HCT116 (cell line): ENCODE results near the gene CATSPERZ. TPM values are rescaled to one million over a fixed set of nuclear protein-coding genes. Genes with fewer than 3 reads are reported as not detected.

ENCODE experiments used
- ATAC-seq: fragments of 200-7000 bp; cut with Tn5 transposase; 2 replicates; pipeline ENCODE4 v1.9.1; 2020; ENCODE audit warnings: mild to moderate bottlenecking, moderate library complexity
- BruUV-seq: library from RNA; stranded (reverse); fragments of 400-500 nt; replicated peaks from 2 replicates; lab custom pipeline; 2021; lab: Mats Ljungman, UMichigan
- CTCF ChIA-PET: fragments of 300-600 bp; sonication (Branson Sonifier 250); formaldehyde crosslinking; loops from one replicate; lab custom pipeline; 2021; ENCODE audit warnings: antibody characterized with exemption; lab: Charles Lee
- POLR2A ChIA-PET: fragments of 300-600, 350-600 bp; sonication (Branson Sonifier 250); formaldehyde crosslinking; loops from one replicate; lab custom pipeline; 2021; ENCODE audit warnings: antibody characterized with exemption; lab: Charles Lee
- RAD21 ChIA-PET, 2 experiments: fragments of 300-600 bp; sonication (Branson Sonifier 250); formaldehyde crosslinking; loops; one replicate each; lab custom pipeline; 2023; ENCODE audit warnings: low total read pairs in 2 of 2; ENCODE audit not compliant: uncharacterized antibody in 2 of 2, unreplicated experiment in 2 of 2, low non-redundant PET in 1 of 2; lab: Charles Lee
- DNase-seq: peaks from one replicate; pipeline ENCODE4 v3.0.0-alpha.2; 2010; ENCODE audit warnings: low read depth, low spot score
- H2AFZ ChIP-seq: fragments of 200-600 bp; shearing (Covaris generic), sonication (generic); 2 replicates; pipeline ENCODE4 v1.6.1; 2017; ENCODE audit warnings: low read depth, mixed run types, mixed read lengths, antibody characterized with exemption, low read length; ENCODE audit not compliant: poor library complexity, severe bottlenecking
- H3K27ac ChIP-seq: 2 replicates; pipeline ENCODE4 v1.5.1; 2012; ENCODE audit warnings: low read depth, low read length
- H3K27me3 ChIP-seq: fragments of 200-600 bp; sonication (generic); 2 replicates; pipeline ENCODE4 v1.6.1; 2016; ENCODE audit warnings: mixed run types, low read length, mixed read lengths; ENCODE audit not compliant: insufficient read depth
- H3K36me3 ChIP-seq, 2 experiments: fragments of 200-500 bp in 1 of 2; fragments of 200-600 bp in 1 of 2; sonication (Bioruptor generic) in 1 of 2; sonication (generic) in 1 of 2; 2 replicates each; pipeline versions ENCODE4 v1.5.1 to v1.6.1; 2014 to 2016; ENCODE audit warnings: low read length in 2 of 2, inconsistent platforms in 1 of 2, mixed read lengths in 1 of 2, mixed run types in 1 of 2; ENCODE audit not compliant: insufficient read depth in 2 of 2, control insufficient read depth in 1 of 2
- H3K4me1 ChIP-seq, 2 experiments: fragments of 200-600 bp in 1 of 2; sonication (generic) in 1 of 2; 2 replicates each; pipeline versions ENCODE4 v1.5.1 to v1.6.1; 2012 to 2017; ENCODE audit warnings: low read length in 2 of 2, inconsistent platforms in 1 of 2, mild to moderate bottlenecking in 1 of 2, mixed read lengths in 1 of 2, mixed run types in 1 of 2, moderate library complexity in 1 of 2; ENCODE audit not compliant: insufficient read depth in 2 of 2, control insufficient read depth in 1 of 2
- H3K4me2 ChIP-seq: fragments of 200-600 bp; sonication (generic); 2 replicates; pipeline ENCODE4 v1.6.1; 2017; ENCODE audit warnings: mixed run types, low read length, mixed read lengths
- H3K4me3 ChIP-seq, 2 experiments: fragments of 200-600 bp in 1 of 2; sonication (generic) in 1 of 2; replicated peaks in 1 of 2; 2 replicates each; pipeline ENCODE4 v1.5.1; 2011 to 2016; ENCODE audit warnings: low read length in 2 of 2, control low read depth in 1 of 2, low read depth in 1 of 2, mild to moderate bottlenecking in 1 of 2, mixed read lengths in 1 of 2, mixed run types in 1 of 2
- H3K79me2 ChIP-seq: fragments of 200-600 bp; sonication (generic); 2 replicates; pipeline ENCODE4 v1.6.1; 2017; ENCODE audit warnings: mild to moderate bottlenecking, mixed run types, low read length, moderate library complexity, mixed read lengths; ENCODE audit not compliant: insufficient read depth
- H3K9ac ChIP-seq: fragments of 200-600 bp; sonication (generic); 2 replicates; pipeline ENCODE4 v1.6.1; 2016; ENCODE audit warnings: low read length, mixed read lengths
- H3K9me2 ChIP-seq: fragments of 200-600 bp; sonication (generic), shearing (Covaris generic); 2 replicates; pipeline ENCODE4 v1.6.1; 2017; ENCODE audit warnings: mixed run types, mild to moderate bottlenecking, moderate library complexity; ENCODE audit not compliant: insufficient read depth
- H3K9me3 ChIP-seq, 2 experiments: fragments of 200-500 bp in 1 of 2; fragments of 200-600 bp in 1 of 2; sonication (Bioruptor generic) in 1 of 2; sonication (generic) in 1 of 2; 2 replicates each; pipeline ENCODE4 v1.6.1; 2014 to 2017; ENCODE audit warnings: low read length in 2 of 2, mixed read lengths in 2 of 2, inconsistent platforms in 1 of 2, low read depth in 1 of 2, mild to moderate bottlenecking in 1 of 2, mixed run types in 1 of 2, moderate library complexity in 1 of 2; ENCODE audit not compliant: control insufficient read depth in 1 of 2, insufficient read depth in 1 of 2
- H4K20me1 ChIP-seq: fragments of 200-600 bp; sonication (generic), shearing (Covaris generic); 2 replicates; pipeline ENCODE4 v1.6.1; 2017; ENCODE audit warnings: mixed run types, mild to moderate bottlenecking, moderate library complexity; ENCODE audit not compliant: insufficient read depth
- CEBPB ChIP-seq: IDR thresholded peaks from 2 replicates; pipeline ENCODE4 v1.6.1; 2012; ENCODE audit warnings: low read depth
- CTCF ChIP-seq, 3 experiments: fragments of 200-600 bp in 1 of 3; sonication (generic) in 1 of 3; IDR thresholded peaks in 2 of 3; conservative IDR thresholded peaks in 1 of 3; 2 replicates each; pipeline ENCODE4 v1.5.1; 2012 to 2017; ENCODE audit warnings: low read depth in 2 of 3, low read length in 2 of 3, antibody characterized with exemption in 1 of 3, borderline replicate concordance in 1 of 3, control low read depth in 1 of 3, mild to moderate bottlenecking in 1 of 3, mixed read lengths in 1 of 3, mixed run types in 1 of 3, moderate library complexity in 1 of 3; ENCODE audit not compliant: insufficient read depth in 1 of 3
- EGR1 ChIP-seq: IDR thresholded peaks from 2 replicates; pipeline ENCODE4 v1.6.1; 2012; ENCODE audit warnings: low read depth
- EZH2 ChIP-seq: fragments of 200-600 bp; sonication (generic); IDR thresholded peaks from 2 replicates; pipeline ENCODE4 v1.6.1; 2017; ENCODE audit warnings: antibody characterized with exemption, mixed run types
- EZH2phosphoT487 ChIP-seq: fragments of 200-600 bp; IDR thresholded peaks from 2 replicates; pipeline ENCODE4 v1.6.1; 2018; ENCODE audit warnings: antibody characterized with exemption, borderline replicate concordance
- FOSL1 ChIP-seq: IDR thresholded peaks from 2 replicates; pipeline ENCODE4 v1.6.1; 2012; ENCODE audit warnings: low read depth
- JUND ChIP-seq: IDR thresholded peaks from 2 replicates; pipeline ENCODE4 v1.6.1; 2012
- POLR2A ChIP-seq: IDR thresholded peaks from 2 replicates; pipeline ENCODE4 v1.7.0; 2011; ENCODE audit warnings: borderline replicate concordance; ENCODE audit not compliant: insufficient read depth, insufficient read length; ENCODE audit errors: extremely low read depth
- POLR2AphosphoS5 ChIP-seq: IDR thresholded peaks from 2 replicates; pipeline ENCODE4 v1.6.1; 2011; ENCODE audit warnings: mild to moderate bottlenecking, low read depth, low read length, moderate library complexity
- REST ChIP-seq: IDR thresholded peaks from 2 replicates; pipeline ENCODE4 v1.6.1; 2012; ENCODE audit warnings: low read depth
- SIN3A ChIP-seq: IDR thresholded peaks from 2 replicates; pipeline ENCODE4 v1.6.1; 2012; ENCODE audit warnings: low read depth
- SP1 ChIP-seq: IDR thresholded peaks from 2 replicates; pipeline ENCODE4 v1.6.1; 2012; ENCODE audit warnings: low read depth
- SRF ChIP-seq: IDR thresholded peaks from 2 replicates; pipeline ENCODE4 v1.6.1; 2012; ENCODE audit warnings: low read depth
- TCF7L2 ChIP-seq: IDR thresholded peaks from 2 replicates; pipeline ENCODE4 v1.7.0; 2011; ENCODE audit warnings: borderline replicate concordance, inconsistent platforms; ENCODE audit not compliant: insufficient read depth, insufficient read length; ENCODE audit errors: extremely low read depth
- ZBTB33 ChIP-seq: IDR thresholded peaks from 2 replicates; pipeline ENCODE4 v1.6.1; 2011; ENCODE audit warnings: mild to moderate bottlenecking, low read length, moderate library complexity; ENCODE audit not compliant: insufficient replicate concordance; ENCODE audit errors: extremely low read depth
- ZFX ChIP-seq: fragments of 450-650 bp; IDR thresholded peaks from 2 replicates; pipeline ENCODE4 v1.6.1; 2017
- ZNF274 ChIP-seq: fragments of 200-500 bp; sonication (Bioruptor generic); IDR thresholded peaks from 2 replicates; pipeline ENCODE4 v1.6.1; 2014; ENCODE audit warnings: mild to moderate bottlenecking, low read depth, low read length, inconsistent platforms
- intact Hi-C: fragments of 100-400 bp; cut with micrococcal nuclease; formaldehyde crosslinking; loops from 2 replicates; pipeline ENCODE4 v1.10.0; 2022
- total RNA-seq: library from RNA; stranded (reverse); gene quantifications from one replicate; pipeline ENCODE4 v1.2.1, GENCODE V29; 2021; ENCODE audit not compliant: unreplicated experiment
- TF ChIP-seq, protein P1 (sequence below): IDR thresholded peaks from 2 replicates; pipeline ENCODE4 v1.6.1; 2012

The CATSPERZ gene
- total RNA-seq, 1 experiment from 2014 or later, result 1.7 TPM

GRCh38 chr11:64353715-64354506, 53.8 kb downstream of the CATSPERZ start:
- intact Hi-C loops, result no loop called here
- no TSS peak for BruUV-seq
- Histone ChIP-seq H2AFZ (no peak overlapping the region), H3K27me3 (no peaks in the 10 kb centered on the region), H3K9me2 (no peaks in the 10 kb centered on the region), H3K9ac (no peak overlapping the region), H4K20me1 (no peaks in the 10 kb centered on the region)
- TF ChIP-seq CEBPB, result no peak
- TF ChIP-seq POLR2AphosphoS5, result no peak
- no peak for TF ChIP-seq EZH2
- no peak for TF ChIP-seq ZBTB33
- TF ChIP-seq SP1, result no peak
- no peak for TF ChIP-seq SIN3A
- no peak for TF ChIP-seq EGR1
- no peak for TF ChIP-seq ZFX
- no peak for TF ChIP-seq EZH2phosphoT487
- TF ChIP-seq, protein P1, sequence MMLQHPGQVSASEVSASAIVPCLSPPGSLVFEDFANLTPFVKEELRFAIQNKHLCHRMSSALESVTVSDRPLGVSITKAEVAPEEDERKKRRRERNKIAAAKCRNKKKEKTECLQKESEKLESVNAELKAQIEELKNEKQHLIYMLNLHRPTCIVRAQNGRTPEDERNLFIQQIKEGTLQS, result no peak
- no peak for TF ChIP-seq TCF7L2
- TF ChIP-seq SRF, result no peak
- no peak for TF ChIP-seq POLR2A
- no peak for TF ChIP-seq ZNF274
- TF ChIP-seq JUND, result no peak
- no peak for TF ChIP-seq CTCF (IDR thresholded peaks at IDR 0.05 in 2 of 3, conservative IDR thresholded peaks at IDR 0.05 in 1 of 3; ENCODE audit: borderline replicate concordance in 1 of 3, insufficient read depth in 1 of 3, low read depth in 2 of 3, low read length in 2 of 3)
- no peak for TF ChIP-seq REST
- TF ChIP-seq FOSL1, result no peak
- TF ChIP-seq, all 23 proteins: peak for 0
- ChIA-PET CTCF (interaction anchor here (1.1 to 6.2 kb wide), 13 partner anchors 12 to 297 kb away, joined by 4 to 92 read pairs (median 13); partner anchors contain the start of genes ESRRA, PRDX5, STIP1 and TRMT112), RAD21 (interaction anchor here (0.7 to 1.9 kb wide), 4 partner anchors 36 to 169 kb away, joined by 3 to 13 read pairs (median 4); partner anchors contain the start of genes PRDX5 (in 2 of the 2), TRMT112 (in 2 of the 2) and ESRRA (in 1 of the 2)), POLR2A (interaction anchor here (1.1 to 1.6 kb wide), 4 partner anchors 12 to 84 kb away, joined by 4 to 8 read pairs (median 6); partner anchors contain the start of genes PRDX5 and TRMT112)
- ATAC-seq (no peak), DNase-seq (no peak)
- no peaks in the 10 kb centered on the region for H3K36me3 ChIP-seq
- no peak overlapping the region; the same call in 1 of the 2 replicates for H3K27ac ChIP-seq
- H3K9me3 ChIP-seq, result no peaks in the 10 kb centered on the region
- no peak overlapping the region for H3K4me2 ChIP-seq
- H3K4me1 ChIP-seq, result peaks cover 28 to 47% of the 10 kb centered on the region in 2 experiments
- H3K4me3 ChIP-seq, result no peak overlapping the region
- no peaks in the 10 kb centered on the region; the same call in 1 of the 2 replicates for H3K79me2 ChIP-seq
